ENCODE data around the gene TSR1.

Gene TSR1

GRCh38 chr17:2289878-2290478 is 46.3 kb downstream of the TSR1 start:
- TF ChIP-seq POLR2A (IDR thresholded peaks at IDR 0.05; ENCODE audit: extremely low read depth, insufficient read length) (no peak), MYC (IDR thresholded peaks at IDR 0.05; ENCODE audit: low read depth, low read length) (no peak)
- TF ChIP-seq, protein P1, sequence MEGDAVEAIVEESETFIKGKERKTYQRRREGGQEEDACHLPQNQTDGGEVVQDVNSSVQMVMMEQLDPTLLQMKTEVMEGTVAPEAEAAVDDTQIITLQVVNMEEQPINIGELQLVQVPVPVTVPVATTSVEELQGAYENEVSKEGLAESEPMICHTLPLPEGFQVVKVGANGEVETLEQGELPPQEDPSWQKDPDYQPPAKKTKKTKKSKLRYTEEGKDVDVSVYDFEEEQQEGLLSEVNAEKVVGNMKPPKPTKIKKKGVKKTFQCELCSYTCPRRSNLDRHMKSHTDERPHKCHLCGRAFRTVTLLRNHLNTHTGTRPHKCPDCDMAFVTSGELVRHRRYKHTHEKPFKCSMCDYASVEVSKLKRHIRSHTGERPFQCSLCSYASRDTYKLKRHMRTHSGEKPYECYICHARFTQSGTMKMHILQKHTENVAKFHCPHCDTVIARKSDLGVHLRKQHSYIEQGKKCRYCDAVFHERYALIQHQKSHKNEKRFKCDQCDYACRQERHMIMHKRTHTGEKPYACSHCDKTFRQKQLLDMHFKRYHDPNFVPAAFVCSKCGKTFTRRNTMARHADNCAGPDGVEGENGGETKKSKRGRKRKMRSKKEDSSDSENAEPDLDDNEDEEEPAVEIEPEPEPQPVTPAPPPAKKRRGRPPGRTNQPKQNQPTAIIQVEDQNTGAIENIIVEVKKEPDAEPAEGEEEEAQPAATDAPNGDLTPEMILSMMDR (IDR thresholded peaks at IDR 0.05; ENCODE audit: low read depth, low read length): no peak
- TF ChIP-seq, protein P2, sequence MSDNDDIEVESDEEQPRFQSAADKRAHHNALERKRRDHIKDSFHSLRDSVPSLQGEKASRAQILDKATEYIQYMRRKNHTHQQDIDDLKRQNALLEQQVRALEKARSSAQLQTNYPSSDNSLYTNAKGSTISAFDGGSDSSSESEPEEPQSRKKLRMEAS (IDR thresholded peaks at IDR 0.05; ENCODE audit: low read depth, low read length): no peak
- no peak overlapping the region for H3K4me3 ChIP-seq (ENCODE audit: low read depth, low read length)
- no peak for DNase-seq (ENCODE audit: low read depth)

GRCh38 chr17:2283302-2283701 is 53.0 kb downstream of the TSR1 start:
- H3K4me3 ChIP-seq (ENCODE audit: low read depth, low read length): no peak overlapping the region
- DNase-seq (ENCODE audit: low read depth): peak; percentile 22
- TF ChIP-seq POLR2A (IDR thresholded peaks at IDR 0.05; ENCODE audit: extremely low read depth, insufficient read length): no peak
- TF ChIP-seq, protein P1 (IDR thresholded peaks at IDR 0.05; ENCODE audit: low read depth, low read length): no peak

DNA sequence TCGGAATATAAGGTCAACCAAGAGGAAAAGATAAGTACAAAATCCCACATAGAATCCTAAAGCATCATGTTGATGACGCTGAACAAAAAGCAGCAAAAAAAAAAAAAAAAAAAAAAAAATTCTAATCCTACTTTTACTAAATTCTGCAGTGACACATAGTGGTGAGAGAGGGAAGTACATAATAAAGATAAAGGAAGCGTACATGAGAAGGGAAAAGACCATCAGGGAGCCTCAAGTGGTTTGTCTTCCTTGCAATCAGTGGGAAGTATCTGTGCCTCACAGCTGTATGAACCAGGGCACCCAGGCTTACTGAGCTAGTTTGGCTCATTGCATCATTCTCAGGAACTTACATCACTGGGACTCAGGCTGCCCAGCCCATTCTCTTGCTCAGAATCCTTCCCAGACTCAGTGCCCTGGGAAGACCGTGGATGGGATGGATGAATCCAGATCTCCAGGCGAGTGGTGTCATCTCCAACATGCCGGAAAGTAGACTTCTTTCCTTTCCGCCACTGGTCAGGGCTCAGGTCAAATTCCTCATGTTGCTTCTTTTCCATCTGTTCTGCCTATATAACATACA is 53.9 kb downstream of the TSR1 start:
- peak; percentile 71 for DNase-seq (ENCODE audit: low read depth)
- TF ChIP-seq, protein P1 (IDR thresholded peaks at IDR 0.05; ENCODE audit: low read depth, low read length): peak; percentile 17
- no peak for TF ChIP-seq MYC (IDR thresholded peaks at IDR 0.05; ENCODE audit: low read depth, low read length)
- H3K4me3 ChIP-seq (ENCODE audit: low read depth, low read length): no peak overlapping the region

DNA sequence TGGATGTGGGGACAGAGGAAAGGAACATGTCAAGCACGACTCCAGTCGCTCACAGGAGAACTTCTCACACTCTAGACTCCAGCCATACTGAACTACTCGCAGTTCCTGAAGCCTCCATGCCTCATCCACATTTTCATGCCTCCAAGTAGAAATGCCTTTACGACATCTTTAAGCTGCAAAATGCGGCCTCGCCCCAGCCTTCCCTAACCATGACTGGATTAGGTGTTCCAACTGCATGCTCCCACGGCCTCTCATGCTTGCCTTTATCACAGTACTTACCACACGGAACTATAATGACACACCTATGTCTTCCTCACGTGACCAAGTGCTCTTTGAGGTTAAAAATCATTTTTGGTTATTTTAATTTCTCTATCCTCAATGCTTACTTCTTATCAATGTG is 56.5 kb downstream of the TSR1 start:
- no peak overlapping the region for H3K4me3 ChIP-seq (ENCODE audit: low read depth, low read length)
- TF ChIP-seq MYC (IDR thresholded peaks at IDR 0.05; ENCODE audit: low read depth, low read length) (no peak), POLR2A (IDR thresholded peaks at IDR 0.05; ENCODE audit: extremely low read depth, insufficient read length) (no peak)
- TF ChIP-seq, protein P1 (IDR thresholded peaks at IDR 0.05; ENCODE audit: low read depth, low read length): no peak
- TF ChIP-seq, protein P2 (IDR thresholded peaks at IDR 0.05; ENCODE audit: low read depth, low read length): no peak
- no peak for DNase-seq (ENCODE audit: low read depth)

DNA sequence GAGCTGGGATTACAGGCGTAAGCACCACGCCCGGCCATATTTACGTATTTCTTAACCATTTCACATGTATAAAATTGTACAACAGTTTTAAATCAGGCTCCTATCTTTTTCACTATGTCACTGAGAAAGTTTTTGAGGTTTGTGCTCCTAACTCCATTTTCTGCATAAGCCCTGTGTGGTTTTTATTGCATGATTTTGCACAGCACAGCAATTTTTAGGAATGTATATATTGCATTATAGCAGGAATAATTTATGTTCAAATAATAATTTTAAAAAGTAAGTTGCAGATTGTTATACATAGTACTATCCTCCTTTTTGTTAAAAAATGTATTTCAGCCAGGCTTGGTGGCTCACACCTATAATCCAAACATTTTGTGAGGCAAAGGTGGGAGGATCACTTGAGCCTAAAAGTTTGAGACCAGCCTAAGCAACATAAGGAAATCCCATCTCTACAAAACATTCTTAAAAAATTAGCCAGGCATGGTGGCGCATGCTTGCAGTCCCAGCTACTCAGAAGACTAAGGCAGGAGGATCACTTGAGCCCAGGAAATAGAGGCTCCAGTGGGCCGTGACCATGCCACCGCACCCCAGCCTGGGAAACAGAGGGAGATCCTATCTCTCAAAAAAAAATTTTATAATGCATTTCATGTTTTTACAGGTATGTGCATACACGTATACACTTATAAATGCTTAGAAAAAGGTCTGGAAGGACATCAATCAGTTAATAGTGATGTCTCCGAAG is 58.7 kb downstream of the TSR1 start:
- TF ChIP-seq MYC (IDR thresholded peaks at IDR 0.05; ENCODE audit: low read depth, low read length): no peak
- no peak for DNase-seq (ENCODE audit: low read depth)
- no peak overlapping the region for H3K4me3 ChIP-seq (ENCODE audit: low read depth, low read length)

DNA sequence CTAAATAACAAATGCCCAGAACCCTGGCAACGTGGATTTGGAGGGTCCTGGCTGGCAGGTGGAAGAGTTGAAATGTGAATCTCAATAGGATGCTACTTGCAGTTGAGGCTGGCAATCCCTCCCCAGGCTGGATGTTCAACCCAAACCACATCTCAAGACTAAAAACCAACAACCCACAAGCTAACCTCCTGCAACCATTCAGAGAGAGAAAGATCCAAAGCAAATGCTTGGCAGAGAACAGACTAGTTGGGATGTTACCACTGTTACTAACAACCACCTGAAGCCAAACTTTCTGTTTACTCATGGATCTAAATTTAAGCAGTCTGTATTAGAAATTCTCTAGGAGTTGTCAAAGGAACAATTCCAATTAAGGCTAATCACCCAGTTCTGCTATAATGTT is 60.5 kb downstream of the TSR1 start:
- no peak for DNase-seq (ENCODE audit: low read depth)
- no peak overlapping the region for H3K4me3 ChIP-seq (ENCODE audit: low read depth, low read length)
- TF ChIP-seq, protein P1 (IDR thresholded peaks at IDR 0.05; ENCODE audit: low read depth, low read length): no peak
- TF ChIP-seq MYC (IDR thresholded peaks at IDR 0.05; ENCODE audit: low read depth, low read length) (no peak), POLR2A (IDR thresholded peaks at IDR 0.05; ENCODE audit: extremely low read depth, insufficient read length) (no peak)
- TF ChIP-seq, protein P2 (IDR thresholded peaks at IDR 0.05; ENCODE audit: low read depth, low read length): no peak

All from NB4 (cell line).